HUES6 (cell line): Measurements from ENCODE around the gene MRTFB.
"Not testable (repeated sequence)": the region's sequence is repeated elsewhere in the genome, so short reads cannot be mapped to it uniquely, and the experiment has no call there.

Source experiments
- H3K27ac ChIP-seq: 2 replicates; pipeline ENCODE4 v1.7.0; 2013; ENCODE audit warnings: low read depth, mild to moderate bottlenecking, low read length, inconsistent platforms
- H3K27me3 ChIP-seq: 2 replicates; pipeline ENCODE4 v1.6.1; 2013; ENCODE audit warnings: low read length; ENCODE audit not compliant: control insufficient read depth, insufficient read depth
- H3K36me3 ChIP-seq: 2 replicates; pipeline ENCODE4 v1.6.1; 2013; ENCODE audit warnings: low read length; ENCODE audit not compliant: control insufficient read depth, insufficient read depth
- H3K4me1 ChIP-seq: 2 replicates; pipeline ENCODE4 v1.6.1; 2013; ENCODE audit warnings: low read length; ENCODE audit not compliant: control insufficient read depth, insufficient read depth
- H3K4me3 ChIP-seq: 2 replicates; pipeline ENCODE4 v1.5.1; 2013; ENCODE audit warnings: low read depth, low read length
- H3K9ac ChIP-seq: one replicate; pipeline ENCODE4 v1.6.1; 2013; ENCODE audit warnings: mild to moderate bottlenecking, low read length
- H3K9me3 ChIP-seq: 2 replicates; pipeline ENCODE4 v1.6.1; 2013; ENCODE audit warnings: low read depth, low read length; ENCODE audit not compliant: control insufficient read depth, insufficient read depth

The MRTFB gene, protein sequence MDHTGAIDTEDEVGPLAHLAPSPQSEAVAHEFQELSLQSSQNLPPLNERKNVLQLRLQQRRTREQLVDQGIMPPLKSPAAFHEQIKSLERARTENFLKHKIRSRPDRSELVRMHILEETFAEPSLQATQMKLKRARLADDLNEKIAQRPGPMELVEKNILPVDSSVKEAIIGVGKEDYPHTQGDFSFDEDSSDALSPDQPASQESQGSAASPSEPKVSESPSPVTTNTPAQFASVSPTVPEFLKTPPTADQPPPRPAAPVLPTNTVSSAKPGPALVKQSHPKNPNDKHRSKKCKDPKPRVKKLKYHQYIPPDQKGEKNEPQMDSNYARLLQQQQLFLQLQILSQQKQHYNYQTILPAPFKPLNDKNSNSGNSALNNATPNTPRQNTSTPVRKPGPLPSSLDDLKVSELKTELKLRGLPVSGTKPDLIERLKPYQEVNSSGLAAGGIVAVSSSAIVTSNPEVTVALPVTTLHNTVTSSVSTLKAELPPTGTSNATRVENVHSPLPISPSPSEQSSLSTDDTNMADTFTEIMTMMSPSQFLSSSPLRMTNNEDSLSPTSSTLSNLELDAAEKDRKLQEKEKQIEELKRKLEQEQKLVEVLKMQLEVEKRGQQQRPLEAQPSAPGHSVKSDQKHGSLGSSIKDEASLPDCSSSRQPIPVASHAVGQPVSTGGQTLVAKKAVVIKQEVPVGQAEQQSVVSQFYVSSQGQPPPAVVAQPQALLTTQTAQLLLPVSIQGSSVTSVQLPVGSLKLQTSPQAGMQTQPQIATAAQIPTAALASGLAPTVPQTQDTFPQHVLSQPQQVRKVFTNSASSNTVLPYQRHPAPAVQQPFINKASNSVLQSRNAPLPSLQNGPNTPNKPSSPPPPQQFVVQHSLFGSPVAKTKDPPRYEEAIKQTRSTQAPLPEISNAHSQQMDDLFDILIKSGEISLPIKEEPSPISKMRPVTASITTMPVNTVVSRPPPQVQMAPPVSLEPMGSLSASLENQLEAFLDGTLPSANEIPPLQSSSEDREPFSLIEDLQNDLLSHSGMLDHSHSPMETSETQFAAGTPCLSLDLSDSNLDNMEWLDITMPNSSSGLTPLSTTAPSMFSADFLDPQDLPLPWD

DNA sequence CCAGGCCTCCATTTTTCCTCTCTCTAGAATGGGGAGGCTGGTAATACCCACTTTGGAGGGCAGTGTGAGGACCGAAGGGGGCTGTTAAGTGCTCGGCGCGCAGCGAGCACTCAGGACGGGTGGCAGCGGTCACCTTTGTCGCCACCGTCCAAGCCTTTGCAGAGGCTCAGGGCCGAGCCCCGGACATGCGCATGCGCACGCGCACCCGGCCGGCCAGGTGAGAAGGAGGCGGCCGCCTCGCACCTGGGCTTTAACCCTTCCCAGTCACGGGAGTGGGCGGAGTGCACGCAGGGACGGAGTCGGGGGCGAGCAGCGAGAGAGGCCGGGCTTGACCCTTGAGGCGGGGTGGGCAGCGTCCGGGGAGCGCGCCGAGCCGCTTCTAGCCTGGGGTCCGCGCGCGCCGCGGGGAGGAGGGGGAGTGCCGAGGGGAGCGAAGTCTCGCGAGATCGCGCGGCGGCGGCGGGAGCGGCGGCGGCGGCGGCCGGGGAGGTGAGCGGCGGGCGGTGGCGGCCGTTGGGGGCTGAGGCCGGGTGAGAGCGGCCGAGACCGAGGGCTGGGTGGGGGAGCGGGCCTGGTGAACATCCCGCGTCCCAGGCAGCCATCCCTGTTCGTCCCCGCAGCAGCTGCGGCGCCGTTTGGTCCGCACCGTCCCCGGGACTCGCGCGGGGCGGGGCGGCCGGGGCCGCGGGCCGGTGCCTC is at the start of gene MRTFB:
Gene MRTFB, plus strand, starts transcription at position 443 of the 699 bp plus-strand sequence. CDS start 69,288 bp downstream, outside the sequence.
- Histone ChIP-seq H3K27me3 (no peaks in the 10 kb centered on the region), H3K4me3 (peak within 1 kb of the TSS; percentile 86), H3K36me3 (peaks cover 4% of the 10 kb centered on the region; the same call in 1 of the 2 replicates), H3K4me1 (peaks cover 7% of the 10 kb centered on the region), H3K27ac (peak within 1 kb of the TSS; percentile 57), H3K9me3 (no peaks in the 10 kb centered on the region), H3K9ac (peak within 1 kb of the TSS; percentile 90)

DNA sequence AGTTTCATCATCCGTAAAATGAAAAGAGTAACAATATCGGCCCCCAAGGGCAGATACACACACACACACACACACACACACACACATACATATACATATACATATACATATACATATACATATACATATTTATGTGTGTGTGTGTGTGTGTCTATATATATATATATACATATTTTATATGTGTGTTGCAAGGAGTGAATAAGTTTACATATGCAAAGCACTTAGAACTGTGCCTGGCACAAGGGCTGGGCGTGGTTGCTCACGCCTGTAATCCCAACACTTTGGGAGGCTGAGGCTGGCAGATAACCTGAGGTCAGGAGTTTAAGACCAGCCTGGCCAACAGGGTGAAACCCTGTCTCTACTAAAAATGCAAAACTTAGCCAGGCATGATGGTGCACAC is 47.6 kb upstream of the MRTFB start:
- not testable (repeated sequence) for H3K9me3 ChIP-seq, H3K4me1 ChIP-seq, H3K36me3 ChIP-seq, H3K27me3 ChIP-seq, H3K9ac ChIP-seq, H3K27ac ChIP-seq, H3K4me3 ChIP-seq

GRCh38 chr16:14024283-14024682 is 46.8 kb upstream of the MRTFB start:
- H3K36me3 ChIP-seq = no peaks in the 10 kb centered on the region
- no peaks in the 10 kb centered on the region for H3K9me3 ChIP-seq
- H3K4me1 ChIP-seq = peaks cover 3% of the 10 kb centered on the region; the same call in 1 of the 2 replicates
- H3K4me3 ChIP-seq = no peak overlapping the region
- no peaks in the 10 kb centered on the region for H3K27me3 ChIP-seq
- no peak overlapping the region for H3K27ac ChIP-seq
- no peak overlapping the region for H3K9ac ChIP-seq

- H3K27me3 ChIP-seq = no peaks in the 10 kb centered on the region
- no peak overlapping the region for H3K27ac ChIP-seq
- H3K36me3 ChIP-seq = no peaks in the 10 kb centered on the region
- no peak overlapping the region for H3K9ac ChIP-seq
- H3K4me1 ChIP-seq = peaks cover 3% of the 10 kb centered on the region; the same call in 1 of the 2 replicates
- no peaks in the 10 kb centered on the region for H3K9me3 ChIP-seq
- no peak overlapping the region for H3K4me3 ChIP-seq
Measured at GRCh38 chr16:14026572-14027285, 44.4 kb upstream of the MRTFB start.

GRCh38 chr16:14028202-14028601 is 42.9 kb upstream of the MRTFB start:
- Histone ChIP-seq H3K4me3 (no peak overlapping the region), H3K27ac (no peak overlapping the region), H3K9ac (no peak overlapping the region), H3K9me3 (no peaks in the 10 kb centered on the region), H3K4me1 (peaks cover 3% of the 10 kb centered on the region; the same call in 1 of the 2 replicates), H3K36me3 (no peaks in the 10 kb centered on the region), H3K27me3 (no peaks in the 10 kb centered on the region)

GRCh38 chr16:14029658-14030057 is 41.5 kb upstream of the MRTFB start:
- no peak overlapping the region for H3K9ac ChIP-seq
- no peaks in the 10 kb centered on the region for H3K36me3 ChIP-seq
- peaks cover 3% of the 10 kb centered on the region; the same call in 1 of the 2 replicates for H3K4me1 ChIP-seq
- no peak overlapping the region for H3K4me3 ChIP-seq
- no peaks in the 10 kb centered on the region for H3K9me3 ChIP-seq
- H3K27me3 ChIP-seq = no peaks in the 10 kb centered on the region
- H3K27ac ChIP-seq = no peak overlapping the region

DNA sequence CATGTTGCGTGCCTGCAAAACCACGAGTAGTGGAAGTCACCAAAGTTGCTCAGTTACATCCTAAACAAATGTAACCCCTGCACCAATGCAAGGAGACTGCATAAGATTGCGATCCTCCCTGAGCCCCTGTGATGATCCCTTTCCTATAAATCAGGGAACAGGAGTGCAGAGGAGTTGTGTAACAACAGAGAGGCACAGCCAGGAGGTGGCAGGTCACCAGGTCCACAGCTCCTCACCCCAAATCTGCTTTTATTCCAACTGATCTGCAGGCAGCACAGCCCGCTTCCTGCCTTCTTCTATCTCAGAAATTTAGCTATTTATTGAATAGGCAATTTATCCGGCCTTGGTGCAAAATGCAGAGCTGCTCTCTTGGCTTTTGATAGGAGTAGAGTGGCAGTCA is 36.0 kb upstream of the MRTFB start:
- Histone ChIP-seq H3K36me3 (no peaks in the 10 kb centered on the region), H3K9me3 (peaks cover 4% of the 10 kb centered on the region), H3K4me3 (no peak overlapping the region), H3K27me3 (no peaks in the 10 kb centered on the region), H3K27ac (no peak overlapping the region), H3K9ac (no peak overlapping the region), H3K4me1 (no peaks in the 10 kb centered on the region)

DNA sequence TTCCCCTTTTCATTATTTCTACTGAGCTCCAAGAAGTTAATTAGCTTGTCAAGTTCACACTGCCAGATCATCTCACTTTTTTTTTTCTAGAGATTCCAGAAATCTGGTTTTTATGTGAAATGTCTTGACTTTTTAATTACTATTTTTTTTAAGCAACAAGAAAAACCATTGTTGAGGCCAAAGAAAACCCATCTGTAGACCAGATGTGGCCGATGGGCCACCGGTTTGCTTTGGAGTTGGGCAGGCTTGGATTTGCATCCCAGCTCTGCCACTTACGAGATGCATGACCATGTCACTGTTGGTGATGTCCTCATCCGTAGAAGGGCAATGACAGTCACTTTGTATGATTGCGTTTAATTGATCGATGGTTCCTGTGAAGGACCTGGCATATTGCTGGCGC is 34.2 kb upstream of the MRTFB start:
- Histone ChIP-seq H3K9ac (no peak overlapping the region), H3K4me3 (no peak overlapping the region), H3K36me3 (no peaks in the 10 kb centered on the region), H3K27ac (no peak overlapping the region), H3K9me3 (peaks cover 4% of the 10 kb centered on the region), H3K4me1 (no peaks in the 10 kb centered on the region), H3K27me3 (no peaks in the 10 kb centered on the region)

DNA sequence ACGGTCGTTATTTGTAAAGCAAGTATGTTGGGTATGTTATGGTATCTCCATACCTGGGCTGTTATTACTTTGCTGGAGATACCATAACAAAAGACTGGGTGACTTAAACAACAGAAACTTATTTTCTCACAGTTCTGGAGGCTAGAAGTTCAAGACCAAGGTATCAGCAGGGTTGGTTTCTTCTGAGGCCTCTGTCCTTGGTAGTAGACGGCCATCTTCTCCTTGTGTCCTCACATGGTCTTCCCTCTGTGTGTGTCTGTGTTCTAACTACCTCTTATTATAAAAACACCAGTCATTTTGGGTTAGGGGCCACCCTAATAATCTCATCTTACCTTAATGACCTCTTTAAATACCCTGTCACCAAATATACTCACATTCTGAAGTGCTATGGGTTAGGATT is 33.2 kb upstream of the MRTFB start:
- Histone ChIP-seq H3K4me1 (no peaks in the 10 kb centered on the region), H3K36me3 (no peaks in the 10 kb centered on the region), H3K27ac (no peak overlapping the region), H3K9ac (no peak overlapping the region), H3K9me3 (peaks cover 9% of the 10 kb centered on the region), H3K4me3 (no peak overlapping the region), H3K27me3 (no peaks in the 10 kb centered on the region)

GRCh38 chr16:14041164-14041563 is 30.0 kb upstream of the MRTFB start:
- no peak overlapping the region for H3K9ac ChIP-seq
- no peak overlapping the region for H3K4me3 ChIP-seq
- H3K27ac ChIP-seq = no peak overlapping the region
- no peaks in the 10 kb centered on the region for H3K27me3 ChIP-seq
- H3K9me3 ChIP-seq = peaks cover 9% of the 10 kb centered on the region
- H3K36me3 ChIP-seq = no peaks in the 10 kb centered on the region
- H3K4me1 ChIP-seq = no peaks in the 10 kb centered on the region
